ENCODE measurements around the gene FXYD6. TPM values are rescaled to one million over a fixed set of nuclear protein-coding genes. Genes with fewer than 3 reads are reported as not detected.

FXYD6 gene
- polyA plus RNA-seq, 1 of the 3 experiments (the other 2 are of a cell fraction): 1.4 TPM

DNA sequence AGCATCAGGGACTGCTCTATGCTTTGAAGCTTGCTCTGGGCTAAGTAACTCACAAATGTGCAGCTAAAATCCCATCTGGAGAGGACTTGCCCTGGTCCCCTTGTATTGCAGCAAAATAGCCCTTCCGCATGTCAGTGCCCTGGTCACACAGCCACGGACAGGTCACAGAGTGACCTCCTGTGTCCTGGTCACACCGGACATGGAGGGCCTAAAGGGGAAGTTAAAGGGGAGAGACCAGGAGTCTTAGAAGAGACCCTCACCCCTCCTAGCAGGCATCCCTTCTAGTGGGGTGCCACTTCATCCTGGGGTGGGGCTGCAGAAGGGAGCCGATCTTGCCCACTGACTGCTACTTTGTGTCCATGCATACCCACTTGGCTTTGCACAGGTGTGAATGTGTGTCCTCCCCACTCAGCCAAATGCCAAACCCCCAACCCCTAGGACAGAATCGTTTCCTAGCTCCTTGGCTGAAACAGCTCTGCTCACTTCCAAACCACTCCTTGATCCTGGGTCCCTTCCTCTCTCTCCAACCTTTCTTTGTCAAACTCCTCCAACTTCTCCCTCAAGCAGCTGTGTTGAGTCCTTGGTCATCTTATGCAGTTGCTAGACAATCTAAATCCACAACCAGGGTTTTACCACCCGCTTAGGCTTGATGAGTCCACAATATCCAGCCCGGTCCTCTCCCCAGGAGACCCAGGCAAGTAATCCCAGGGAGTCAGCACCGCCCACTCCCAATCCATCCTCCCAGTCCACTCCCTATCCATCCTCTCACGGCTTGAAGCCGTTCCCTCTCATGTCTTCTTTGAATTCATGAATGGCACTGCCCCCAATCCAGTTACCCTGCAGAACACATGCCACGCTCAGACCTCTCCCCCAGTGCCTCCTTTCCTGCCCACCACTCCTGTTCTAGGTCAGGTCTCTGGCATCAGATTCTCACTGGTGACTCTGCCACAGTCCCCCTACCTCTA lies 3.3 kb upstream of the FXYD6 start:
- no peak overlapping the region for H2AFZ ChIP-seq (ENCODE audit: low read depth)
- no peaks in the 10 kb centered on the region for H3K9me2 ChIP-seq
- no peaks in the 10 kb centered on the region for H3K9me3 ChIP-seq
- no peak for DNase-seq
- ChIA-PET CTCF (interaction anchor here (1.1 kb wide), 1 partner anchor 36 kb away, joined by 3 read pairs; no protein-coding TSS in a partner anchor), POLR2A (no interaction called here)
- TF ChIP-seq ZBTB33 (IDR thresholded peaks at IDR 0.05; ENCODE audit: borderline replicate concordance, low read depth): no peak
- TF ChIP-seq JUND (IDR thresholded peaks at IDR 0.05): no peak
- no peak for TF ChIP-seq RXRA (IDR thresholded peaks at IDR 0.05; ENCODE audit: borderline replicate concordance, low read depth)
- TF ChIP-seq, protein P1, sequence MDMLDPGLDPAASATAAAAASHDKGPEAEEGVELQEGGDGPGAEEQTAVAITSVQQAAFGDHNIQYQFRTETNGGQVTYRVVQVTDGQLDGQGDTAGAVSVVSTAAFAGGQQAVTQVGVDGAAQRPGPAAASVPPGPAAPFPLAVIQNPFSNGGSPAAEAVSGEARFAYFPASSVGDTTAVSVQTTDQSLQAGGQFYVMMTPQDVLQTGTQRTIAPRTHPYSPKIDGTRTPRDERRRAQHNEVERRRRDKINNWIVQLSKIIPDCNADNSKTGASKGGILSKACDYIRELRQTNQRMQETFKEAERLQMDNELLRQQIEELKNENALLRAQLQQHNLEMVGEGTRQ (IDR thresholded peaks at IDR 0.05; ENCODE audit: borderline replicate concordance, low read depth, low read length): no peak
- TF ChIP-seq, protein P2, sequence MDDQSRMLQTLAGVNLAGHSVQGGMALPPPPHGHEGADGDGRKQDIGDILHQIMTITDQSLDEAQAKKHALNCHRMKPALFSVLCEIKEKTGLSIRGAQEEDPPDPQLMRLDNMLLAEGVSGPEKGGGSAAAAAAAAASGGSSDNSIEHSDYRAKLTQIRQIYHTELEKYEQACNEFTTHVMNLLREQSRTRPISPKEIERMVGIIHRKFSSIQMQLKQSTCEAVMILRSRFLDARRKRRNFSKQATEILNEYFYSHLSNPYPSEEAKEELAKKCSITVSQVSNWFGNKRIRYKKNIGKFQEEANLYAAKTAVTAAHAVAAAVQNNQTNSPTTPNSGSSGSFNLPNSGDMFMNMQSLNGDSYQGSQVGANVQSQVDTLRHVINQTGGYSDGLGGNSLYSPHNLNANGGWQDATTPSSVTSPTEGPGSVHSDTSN (IDR thresholded peaks at IDR 0.05): no peak
- TF ChIP-seq, protein P3, sequence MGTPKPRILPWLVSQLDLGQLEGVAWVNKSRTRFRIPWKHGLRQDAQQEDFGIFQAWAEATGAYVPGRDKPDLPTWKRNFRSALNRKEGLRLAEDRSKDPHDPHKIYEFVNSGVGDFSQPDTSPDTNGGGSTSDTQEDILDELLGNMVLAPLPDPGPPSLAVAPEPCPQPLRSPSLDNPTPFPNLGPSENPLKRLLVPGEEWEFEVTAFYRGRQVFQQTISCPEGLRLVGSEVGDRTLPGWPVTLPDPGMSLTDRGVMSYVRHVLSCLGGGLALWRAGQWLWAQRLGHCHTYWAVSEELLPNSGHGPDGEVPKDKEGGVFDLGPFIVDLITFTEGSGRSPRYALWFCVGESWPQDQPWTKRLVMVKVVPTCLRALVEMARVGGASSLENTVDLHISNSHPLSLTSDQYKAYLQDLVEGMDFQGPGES (IDR thresholded peaks at IDR 0.05; ENCODE audit: low read depth, low read length): no peak
- TF ChIP-seq, protein P4, sequence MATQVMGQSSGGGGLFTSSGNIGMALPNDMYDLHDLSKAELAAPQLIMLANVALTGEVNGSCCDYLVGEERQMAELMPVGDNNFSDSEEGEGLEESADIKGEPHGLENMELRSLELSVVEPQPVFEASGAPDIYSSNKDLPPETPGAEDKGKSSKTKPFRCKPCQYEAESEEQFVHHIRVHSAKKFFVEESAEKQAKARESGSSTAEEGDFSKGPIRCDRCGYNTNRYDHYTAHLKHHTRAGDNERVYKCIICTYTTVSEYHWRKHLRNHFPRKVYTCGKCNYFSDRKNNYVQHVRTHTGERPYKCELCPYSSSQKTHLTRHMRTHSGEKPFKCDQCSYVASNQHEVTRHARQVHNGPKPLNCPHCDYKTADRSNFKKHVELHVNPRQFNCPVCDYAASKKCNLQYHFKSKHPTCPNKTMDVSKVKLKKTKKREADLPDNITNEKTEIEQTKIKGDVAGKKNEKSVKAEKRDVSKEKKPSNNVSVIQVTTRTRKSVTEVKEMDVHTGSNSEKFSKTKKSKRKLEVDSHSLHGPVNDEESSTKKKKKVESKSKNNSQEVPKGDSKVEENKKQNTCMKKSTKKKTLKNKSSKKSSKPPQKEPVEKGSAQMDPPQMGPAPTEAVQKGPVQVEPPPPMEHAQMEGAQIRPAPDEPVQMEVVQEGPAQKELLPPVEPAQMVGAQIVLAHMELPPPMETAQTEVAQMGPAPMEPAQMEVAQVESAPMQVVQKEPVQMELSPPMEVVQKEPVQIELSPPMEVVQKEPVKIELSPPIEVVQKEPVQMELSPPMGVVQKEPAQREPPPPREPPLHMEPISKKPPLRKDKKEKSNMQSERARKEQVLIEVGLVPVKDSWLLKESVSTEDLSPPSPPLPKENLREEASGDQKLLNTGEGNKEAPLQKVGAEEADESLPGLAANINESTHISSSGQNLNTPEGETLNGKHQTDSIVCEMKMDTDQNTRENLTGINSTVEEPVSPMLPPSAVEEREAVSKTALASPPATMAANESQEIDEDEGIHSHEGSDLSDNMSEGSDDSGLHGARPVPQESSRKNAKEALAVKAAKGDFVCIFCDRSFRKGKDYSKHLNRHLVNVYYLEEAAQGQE (IDR thresholded peaks at IDR 0.05; ENCODE audit: low read depth, low read length): no peak
- TF ChIP-seq ELF1 (IDR thresholded peaks at IDR 0.05): no peak
- TF ChIP-seq CHD2 (IDR thresholded peaks at IDR 0.05; ENCODE audit: low read length, partially characterized antibody): no peak
- TF ChIP-seq NRF1 (IDR thresholded peaks at IDR 0.05; ENCODE audit: low read depth, low read length): no peak
- TF ChIP-seq GABPA (IDR thresholded peaks at IDR 0.05; ENCODE audit: low read depth): no peak
- no peak for TF ChIP-seq YY1 (IDR thresholded peaks at IDR 0.05; ENCODE audit: low read depth)
- TF ChIP-seq FOXM1 (IDR thresholded peaks at IDR 0.05; ENCODE audit: low read depth): no peak
- TF ChIP-seq CTCF (IDR thresholded peaks at IDR 0.05): no peak
- TF ChIP-seq EP300 (IDR thresholded peaks at IDR 0.05; ENCODE audit: borderline replicate concordance in 1 of 2, low read depth in 1 of 2, low read length in 1 of 2): no peak
- TF ChIP-seq POLR2AphosphoS5 (IDR thresholded peaks at IDR 0.05; ENCODE audit: low read depth, low read length): no peak
- no peak for TF ChIP-seq RAD21 (IDR thresholded peaks at IDR 0.05; ENCODE audit: low read length)
- no peak for TF ChIP-seq TAF1 (IDR thresholded peaks at IDR 0.05; ENCODE audit: borderline replicate concordance, low read depth, low read length)
- no peak for TF ChIP-seq RFX5 (IDR thresholded peaks at IDR 0.05; ENCODE audit: low read length)
- H3K4me1 ChIP-seq (ENCODE audit: control insufficient read depth in 1 of 2, insufficient read depth in 2 of 2, low read depth in 1 of 2, low read length in 1 of 2): peaks cover 0 to 22% of the 10 kb centered on the region in 2 experiments; a peak in 1 of 4 replicates
- no peaks in the 10 kb centered on the region for H3K36me3 ChIP-seq (replicated peaks in 1 of 2; ENCODE audit: control insufficient read depth in 1 of 2, insufficient read depth in 2 of 2, low read length in 1 of 2)
- WGBS (ENCODE audit: low lambda C conversion rate): 51% methylated on average over 10 of the region's 11 CpGs
- H3K9ac ChIP-seq: no peak overlapping the region
- H4K20me1 ChIP-seq (ENCODE audit: insufficient read depth): no peaks in the 10 kb centered on the region
- H3K4me2 ChIP-seq: no peak overlapping the region
- H3K27me3 ChIP-seq (ENCODE audit: insufficient read depth): peaks cover 22% of the 10 kb centered on the region
- H3K27ac ChIP-seq (ENCODE audit: low read depth in 2 of 2, low read length in 1 of 2): no peak overlapping the region
- H3K4me3 ChIP-seq (ENCODE audit: low read depth in 2 of 2, low read length in 1 of 2): no peak overlapping the region
- H3K79me2 ChIP-seq (ENCODE audit: insufficient read depth): no peaks in the 10 kb centered on the region
- no peaks in the 10 kb centered on the region for H3F3A ChIP-seq (replicated peaks; ENCODE audit: insufficient read depth)
